K562 (cell line): Measurements from ENCODE around the gene TEX48. TPM values are rescaled to one million over a fixed set of nuclear protein-coding genes. Genes with fewer than 3 reads are reported as not detected.

Source experiments
- ARID2 ChIP-seq: fragments of 450-650 bp; IDR thresholded peaks from 2 replicates; pipeline ENCODE4 v1.6.1; 2017; ENCODE audit warnings: antibody characterized with exemption, mild to moderate bottlenecking
- DEAF1 ChIP-seq: fragments of 450-650 bp; formaldehyde crosslinking; IDR thresholded peaks from 2 replicates; pipeline ENCODE4 v1.4.0; 2020; ENCODE audit warnings: mild to moderate bottlenecking, moderate library complexity
- JUNB ChIP-seq: fragments of 450-650 bp; formaldehyde crosslinking; conservative IDR thresholded peaks from 2 replicates; pipeline ENCODE4 v1.4.0; 2020; ENCODE audit warnings: mild to moderate bottlenecking
- JUND ChIP-seq, 2 experiments: IDR thresholded peaks; 2 replicates in 1 of 2; 3 replicates in 1 of 2; pipeline ENCODE4 v1.6.1; 2011; ENCODE audit warnings: borderline replicate concordance in 2 of 2, low read depth in 2 of 2, low read length in 2 of 2, improper control_type of control experiment in 1 of 2, missing biosample characterization in 1 of 2, missing genetic modification characterization in 1 of 2, missing genetic modification reagents in 1 of 2
- PRDM10 ChIP-seq: fragments of 450-650 bp; IDR thresholded peaks from 2 replicates; pipeline ENCODE4 v1.6.1; 2018; ENCODE audit not compliant: partially characterized antibody
- REST ChIP-seq, 2 experiments: fragments of 450-650 bp; formaldehyde crosslinking in 1 of 2; IDR thresholded peaks; 2 replicates each; pipeline versions ENCODE4 v1.4.0 to v1.6.1; 2014 to 2020; ENCODE audit warnings: mild to moderate bottlenecking in 2 of 2, borderline replicate concordance in 1 of 2, low read depth in 1 of 2
- SMC3 ChIP-seq: conservative IDR thresholded peaks from 2 replicates; pipeline ENCODE4 v1.6.1; 2011; ENCODE audit warnings: low read depth, low read length, improper control_type of control experiment; ENCODE audit not compliant: insufficient read depth
- U2AF2 ChIP-seq: fragments of 200-400 bp; formaldehyde crosslinking; optimal IDR thresholded peaks from 2 replicates; pipeline ENCODE3; 2017; ENCODE audit warnings: low read depth, mild to moderate bottlenecking, low read length
- ZNF354B ChIP-seq: fragments of 250-450 bp; sonication (Bioruptor Pico); IDR thresholded peaks from 2 replicates; pipeline ENCODE4 v1.4.0; 2020
- polyA plus RNA-seq, 8 experiments: library from polyadenylated mRNA; depleted of rRNA in 4 of 8; stranded (reverse) in 5 of 8; unstranded in 3 of 8; fragments of >200 nt; fragmentation: Nextera tagmentation in 2 of 8; fragmentation: Illumina TruSeq in 1 of 8; extraction: Ambion mirVana in 2 of 8; extraction: Trizol in 1 of 8; gene quantifications; 2 replicates each; pipeline versions ENCODE4 v1.2.1 to v1.2.3, GENCODE V29; 2011 to 2014; ENCODE audit warnings: inconsistent platforms in 1 of 8, missing spikeins in 1 of 8
- total RNA-seq, 7 experiments: library from RNA; depleted of rRNA in 6 of 7; stranded (reverse); fragments of >200 nt in 6 of 7; fragmentation: Illumina TruSeq in 2 of 7; extraction: Trizol in 2 of 7; gene quantifications; 2 replicates each; pipeline versions ENCODE4 v1.2.1 to v1.2.3, GENCODE V29; 2011 to 2021; ENCODE audit warnings: low replicate concordance in 1 of 7

The TEX48 gene
- total and polyA plus RNA-seq, 9 of the 15 experiments (the other 6 are each of a cell fraction or from before 2014, with no cell fraction given): not detected

- TF ChIP-seq PRDM10: peak; percentile 53
- TF ChIP-seq ZNF354B (CRISPR knock-in tag): no peak
- TF ChIP-seq JUNB (CRISPR knock-in tag): no peak
- TF ChIP-seq JUND (IDR thresholded peaks at IDR 0.05; ENCODE audit: borderline replicate concordance, low read depth, low read length): 0 out of 2 replicates have a peak, but pooled peaks have one; percentile 12
- TF ChIP-seq JUND (tag; IDR thresholded peaks at IDR 0.05; ENCODE audit: borderline replicate concordance, low read depth, low read length): no peak
- 0 out of 2 replicates have a peak, but pooled peaks have one; percentile 18 for TF ChIP-seq DEAF1 (CRISPR knock-in tag)
- TF ChIP-seq ARID2: no peak
- TF ChIP-seq SMC3: peak; percentile 65
- TF ChIP-seq REST (IDR thresholded peaks at IDR 0.05; ENCODE audit: borderline replicate concordance): peak; percentile 39; the same call in 1 of the 2 replicates
- TF ChIP-seq REST (CRISPR knock-in tag; IDR thresholded peaks at IDR 0.05; ENCODE audit: low read depth): no peak
- no peak for TF ChIP-seq U2AF2
Observed at GRCh38 chr9:114662081-114662989, 19.7 kb downstream of the TEX48 start (continued).
